ENCODE results near the gene GLIS1. TPM values are rescaled to one million over a fixed set of nuclear protein-coding genes. Genes with fewer than 3 reads are reported as not detected.

Gene GLIS1
- total and polyA plus RNA-seq, 12 donors: 0.06 to 0.10 (median 0.09) TPM; not detected in 7

DNA sequence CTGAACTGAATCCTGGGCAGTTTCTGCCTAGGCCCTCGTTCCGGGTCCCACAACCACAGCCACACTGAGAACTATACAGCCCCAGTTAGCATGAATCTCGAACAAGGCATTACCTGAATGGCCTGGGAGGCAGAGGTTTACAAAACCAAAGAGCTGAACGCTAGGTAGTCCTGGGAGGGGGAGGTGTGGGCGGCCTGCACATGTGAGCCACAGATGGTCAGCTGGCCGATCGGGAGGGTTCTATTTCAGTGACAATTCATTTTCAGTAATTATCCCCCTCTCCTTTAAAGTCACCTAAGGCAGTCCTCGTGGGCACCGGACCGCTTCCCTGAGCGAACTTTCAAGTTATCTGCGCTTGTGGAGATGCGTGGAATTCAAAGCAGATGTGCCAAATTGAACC, 111.9 kb downstream of the GLIS1 start:
- DNase-seq (no peak), ATAC-seq (no peak)
- Histone ChIP-seq H3K4me3 (no peak overlapping the region), H3K27me3 (peaks cover 0 to 15% (median 0%) of the 10 kb centered on the region in 7 donors), H3K27ac (no peak overlapping the region), H3K36me3 (no peaks in the 10 kb centered on the region), H3K9me3 (peaks cover 0 to 16% (median 0%) of the 10 kb centered on the region in 11 donors), H3K4me1 (no peaks in the 10 kb centered on the region)
- intact Hi-C loops (cut with DNase I): no loop called here
- no peak for TF ChIP-seq CTCF (IDR thresholded peaks at IDR 0.05)
- 87 to 88% methylated on average over 13 of the region's 13 CpGs for WGBS, 2 donors

DNA sequence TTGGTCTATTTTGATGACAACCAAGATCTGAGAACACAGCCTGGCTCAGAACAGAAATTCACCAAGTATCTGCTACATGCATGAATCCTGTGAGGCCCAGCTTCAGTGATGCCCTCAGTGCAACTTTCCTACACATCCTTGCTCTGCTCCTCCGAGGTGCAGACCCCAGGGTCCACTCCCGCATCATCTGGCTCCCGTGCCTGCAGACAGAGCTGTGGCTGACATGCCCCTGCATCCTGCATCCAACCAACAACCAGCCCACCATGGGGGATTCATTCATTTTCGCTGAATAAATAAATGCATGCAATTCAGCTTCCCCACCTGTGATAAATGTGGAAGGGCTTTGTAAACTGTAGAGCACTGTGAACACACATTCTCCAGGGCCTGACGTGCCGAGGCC, 112.3 kb downstream of the GLIS1 start:
- H3K9me3 ChIP-seq: peaks cover 0 to 16% (median 0%) of the 10 kb centered on the region in 11 donors
- DNase-seq (no peak), ATAC-seq (no peak)
- H3K36me3 ChIP-seq: no peaks in the 10 kb centered on the region
- H3K4me1 ChIP-seq: no peaks in the 10 kb centered on the region
- no peak overlapping the region for H3K4me3 ChIP-seq
- peaks cover 0 to 15% (median 0%) of the 10 kb centered on the region in 7 donors for H3K27me3 ChIP-seq
- 69 to 77% methylated on average over 6 of the region's 6 CpGs for WGBS, 2 donors
- H3K27ac ChIP-seq: no peak overlapping the region
- intact Hi-C loops (cut with DNase I): no loop called here
- TF ChIP-seq CTCF (IDR thresholded peaks at IDR 0.05): no peak

DNA sequence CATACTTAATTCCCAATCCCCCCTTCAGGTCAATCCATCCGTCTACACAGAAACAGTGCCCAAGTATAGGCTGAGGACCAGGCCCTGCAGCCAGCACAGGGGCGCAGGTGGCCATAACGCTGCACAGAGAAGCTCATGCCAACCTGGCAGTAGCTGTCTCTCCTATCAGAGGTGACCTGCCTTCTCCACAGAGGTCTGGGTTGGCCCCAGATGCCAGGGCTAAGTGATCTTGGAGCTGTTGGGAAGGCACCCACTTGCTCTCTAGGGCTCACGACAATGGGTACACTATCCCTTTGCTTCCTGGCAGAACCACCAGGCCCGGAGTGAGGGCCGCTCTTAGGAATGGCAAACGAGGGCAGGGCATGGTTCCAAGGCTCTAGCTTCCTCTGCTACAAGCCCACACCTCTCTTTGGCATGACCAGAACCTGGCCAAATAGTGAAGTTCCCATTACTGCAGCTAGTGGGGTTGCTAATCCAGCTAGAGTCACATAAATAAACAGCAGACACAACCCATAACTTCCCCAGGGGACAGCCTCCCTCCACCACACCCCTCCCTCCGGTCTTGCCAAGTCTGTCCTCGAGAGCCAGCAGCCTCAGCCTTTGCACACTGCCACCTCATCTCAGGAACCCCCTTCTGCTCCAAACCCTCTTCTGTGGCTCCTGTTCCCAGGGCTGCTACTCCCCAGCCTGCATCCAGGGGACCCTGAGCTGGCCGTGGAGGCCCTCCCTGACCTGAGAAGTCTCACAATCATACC, 113.0 kb downstream of the GLIS1 start:
- H3K27me3 ChIP-seq: peaks cover 0 to 15% (median 0%) of the 10 kb centered on the region in 7 donors
- TF ChIP-seq CTCF (IDR thresholded peaks at IDR 0.05): no peak
- WGBS, 2 donors: 76 to 78% methylated on average over 10 of the region's 10 CpGs
- no peaks in the 10 kb centered on the region for H3K4me1 ChIP-seq
- peaks cover 0 to 16% (median 0%) of the 10 kb centered on the region in 11 donors for H3K9me3 ChIP-seq
- H3K4me3 ChIP-seq: no peak overlapping the region
- ATAC-seq (peak in 1 of 8 donors; percentile 22), DNase-seq (no peak)
- no peak overlapping the region for H3K27ac ChIP-seq
- intact Hi-C loops (cut with DNase I): no loop called here
- no peaks in the 10 kb centered on the region for H3K36me3 ChIP-seq

DNA sequence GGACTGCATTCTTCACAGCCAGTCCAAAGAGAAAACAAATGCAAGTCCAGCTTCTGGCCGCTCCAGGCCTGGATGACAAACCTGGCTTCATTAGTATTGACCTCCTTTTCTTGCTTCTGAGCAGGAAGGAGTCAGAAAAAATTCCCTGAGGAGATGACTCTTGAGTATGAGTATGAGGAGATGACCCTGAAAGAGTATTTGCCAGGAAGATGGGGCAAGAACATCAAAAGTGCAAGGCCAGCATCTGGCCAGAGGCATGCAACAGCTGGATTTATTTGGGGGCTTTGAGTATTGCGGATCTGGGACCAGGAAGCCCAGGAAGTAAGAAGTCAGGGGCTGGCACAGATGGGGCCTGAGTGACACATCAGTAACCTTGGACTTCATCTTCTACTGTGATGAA, 113.9 kb downstream of the GLIS1 start:
- TF ChIP-seq CTCF (IDR thresholded peaks at IDR 0.05): no peak
- intact Hi-C loops (cut with DNase I): no loop called here
- Histone ChIP-seq H3K4me1 (no peaks in the 10 kb centered on the region), H3K27ac (no peak overlapping the region), H3K9me3 (peaks cover 0 to 16% (median 0%) of the 10 kb centered on the region in 11 donors), H3K27me3 (peaks cover 0 to 15% (median 0%) of the 10 kb centered on the region in 7 donors), H3K36me3 (no peaks in the 10 kb centered on the region), H3K4me3 (no peak overlapping the region)
- 79 to 80% methylated on average over 2 of the region's 2 CpGs for WGBS, 2 donors
- ATAC-seq: peak in 7 of 8 donors; percentile 24 to 89 (median 54)
- no peak for DNase-seq
